GM12878 (cell line): ENCODE results near the gene MCEMP1. TPM values are rescaled to one million over a fixed set of nuclear protein-coding genes. Genes with fewer than 3 reads are reported as not detected.

Experiments used
- CREM ChIP-seq: IDR thresholded peaks from 2 replicates; pipeline ENCODE4 v1.6.1; 2014; ENCODE audit warnings: antibody characterized with exemption, low read depth
- EED ChIP-seq: sonication (generic); IDR thresholded peaks from 2 replicates; pipeline ENCODE4 v1.6.1; 2016; ENCODE audit warnings: antibody characterized with exemption, low read depth
- GATAD2B ChIP-seq: fragments of 450-650 bp; conservative IDR thresholded peaks from 2 replicates; pipeline ENCODE4 v1.6.1; 2017; ENCODE audit warnings: low read depth, mild to moderate bottlenecking, moderate library complexity
- IRF4 ChIP-seq: IDR thresholded peaks from 2 replicates; pipeline ENCODE4 v1.6.1; 2011; ENCODE audit warnings: low read depth, low read length
- MEF2A ChIP-seq: IDR thresholded peaks from 2 replicates; pipeline ENCODE4 v1.6.1; 2011; ENCODE audit warnings: low read depth, mild to moderate bottlenecking, low read length, moderate library complexity; ENCODE audit not compliant: insufficient read depth
- NBN ChIP-seq: fragments of 450-650 bp; IDR thresholded peaks from 2 replicates; pipeline ENCODE4 v1.6.1; 2016
- NFIC ChIP-seq: IDR thresholded peaks from 2 replicates; pipeline ENCODE4 v1.6.1; 2012; ENCODE audit warnings: low read depth, mild to moderate bottlenecking, inconsistent platforms, low read length, moderate library complexity
- NFXL1 ChIP-seq: fragments of 450-650 bp; IDR thresholded peaks from 2 replicates; pipeline ENCODE4 v1.6.1; 2017; ENCODE audit warnings: antibody characterized with exemption, mild to moderate bottlenecking, borderline replicate concordance
- POLR2A ChIP-seq: IDR thresholded peaks from 2 replicates; pipeline ENCODE4 v1.6.1; 2011; ENCODE audit warnings: low read depth, mild to moderate bottlenecking, low read length
- SIN3A ChIP-seq: IDR thresholded peaks from 2 replicates; pipeline ENCODE4 v1.6.1; 2012; ENCODE audit warnings: low read depth, low read length, improper control_type of control experiment
- SP1 ChIP-seq: IDR thresholded peaks from one replicate; pipeline ENCODE4 v1.6.1; 2011; ENCODE audit warnings: low read depth, low read length
- TCF12 ChIP-seq: IDR thresholded peaks from 2 replicates; pipeline ENCODE4 v1.6.1; 2011; ENCODE audit warnings: low read depth, mild to moderate bottlenecking, low read length
- TCF3 ChIP-seq: IDR thresholded peaks from 2 replicates; pipeline ENCODE4 v1.6.1; 2012; ENCODE audit warnings: low read depth, mild to moderate bottlenecking, low read length, borderline replicate concordance; ENCODE audit not compliant: insufficient read depth
- ZNF384 ChIP-seq: IDR thresholded peaks from 2 replicates; pipeline ENCODE4 v1.6.1; 2012; ENCODE audit warnings: low read depth, mild to moderate bottlenecking, low read length, improper control_type of control experiment, borderline replicate concordance
- polyA plus RNA-seq, 11 experiments: library from polyadenylated mRNA; depleted of rRNA in 4 of 11; unstranded in 6 of 11; stranded (reverse) in 5 of 11; fragments of >200 nt; fragmentation: Nextera tagmentation in 4 of 11; fragmentation: Illumina TruSeq in 1 of 11; extraction: Ambion mirVana in 4 of 11; extraction: Trizol in 1 of 11; gene quantifications; 1 replicate in 1 of 11; 2 replicates in 10 of 11; pipeline versions ENCODE4 v1.2.1 to v1.2.3, GENCODE V29; 2011 to 2016; ENCODE audit warnings: inconsistent platforms in 2 of 11, missing spikeins in 2 of 11, low read depth in 1 of 11
- total RNA-seq, 4 experiments: library from RNA; depleted of rRNA in 3 of 4; stranded (reverse); fragments of >200 nt in 3 of 4; fragmentation: Illumina TruSeq in 1 of 4; extraction: Trizol in 1 of 4; gene quantifications; 2 replicates each; pipeline versions ENCODE4 v1.2.1 to v1.2.3, GENCODE V29; 2013 to 2021
- TF ChIP-seq, protein P1 (sequence below): fragments of 150-350 bp; IDR thresholded peaks from 2 replicates; pipeline ENCODE4 v1.6.1; 2016; ENCODE audit warnings: low read depth, low read length
- TF ChIP-seq, protein P2 (sequence below): IDR thresholded peaks from 2 replicates; pipeline ENCODE4 v1.6.1; 2012; ENCODE audit warnings: improper control_type of control experiment, low read depth, low read length; ENCODE audit not compliant: insufficient replicate concordance
- TF ChIP-seq, protein P3 (sequence below): fragments of 450-650 bp; IDR thresholded peaks from 2 replicates; pipeline ENCODE4 v1.6.1; 2017; ENCODE audit warnings: borderline replicate concordance
- TF ChIP-seq, protein P4 (sequence below): fragments of 450-650 bp; IDR thresholded peaks from 2 replicates; pipeline ENCODE4 v1.6.1; 2016; ENCODE audit warnings: mild to moderate bottlenecking
- TF ChIP-seq, protein P5 (sequence below): fragments of 450-650 bp; IDR thresholded peaks from 2 replicates; pipeline ENCODE4 v1.6.1; 2017; ENCODE audit warnings: low read depth, mild to moderate bottlenecking, moderate library complexity

MCEMP1 gene
- total and polyA plus RNA-seq, 10 of the 15 experiments (the other 5 are each of a cell fraction or from before 2014, with no cell fraction given), result 0.08 to 0.55 (median 0.26) TPM; not detected in 1

DNA sequence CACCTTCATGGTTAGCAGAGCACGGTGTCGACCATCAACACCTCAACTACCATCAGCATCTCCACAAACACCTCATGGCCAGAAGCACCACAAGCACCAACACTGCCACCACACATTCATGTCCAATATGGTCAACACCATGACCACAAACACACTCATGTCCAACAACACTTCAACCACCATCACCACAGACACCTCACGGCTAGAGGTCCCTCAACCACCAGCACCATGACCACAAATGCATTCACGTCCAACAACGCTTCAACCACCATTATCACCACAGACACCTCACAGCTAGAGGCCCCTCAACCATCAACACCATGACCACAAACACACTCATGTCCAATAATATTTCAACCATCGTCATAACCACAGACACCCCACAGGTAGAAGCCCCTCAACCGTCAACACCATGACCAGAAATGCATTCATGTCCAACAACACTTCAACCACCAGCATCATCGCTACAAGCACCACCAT lies 13.9 kb downstream of the MCEMP1 start (continued):
- TF ChIP-seq TCF12, result no peak
- no peak for TF ChIP-seq TCF3
- no peak for TF ChIP-seq POLR2A
- 0 out of 2 replicates have a peak, but pooled peaks have one; percentile 9 for TF ChIP-seq MEF2A
- peak; percentile 84 for TF ChIP-seq GATAD2B
- TF ChIP-seq EED, result peak; percentile 77
- no peak for TF ChIP-seq CREM
- TF ChIP-seq, protein P1, sequence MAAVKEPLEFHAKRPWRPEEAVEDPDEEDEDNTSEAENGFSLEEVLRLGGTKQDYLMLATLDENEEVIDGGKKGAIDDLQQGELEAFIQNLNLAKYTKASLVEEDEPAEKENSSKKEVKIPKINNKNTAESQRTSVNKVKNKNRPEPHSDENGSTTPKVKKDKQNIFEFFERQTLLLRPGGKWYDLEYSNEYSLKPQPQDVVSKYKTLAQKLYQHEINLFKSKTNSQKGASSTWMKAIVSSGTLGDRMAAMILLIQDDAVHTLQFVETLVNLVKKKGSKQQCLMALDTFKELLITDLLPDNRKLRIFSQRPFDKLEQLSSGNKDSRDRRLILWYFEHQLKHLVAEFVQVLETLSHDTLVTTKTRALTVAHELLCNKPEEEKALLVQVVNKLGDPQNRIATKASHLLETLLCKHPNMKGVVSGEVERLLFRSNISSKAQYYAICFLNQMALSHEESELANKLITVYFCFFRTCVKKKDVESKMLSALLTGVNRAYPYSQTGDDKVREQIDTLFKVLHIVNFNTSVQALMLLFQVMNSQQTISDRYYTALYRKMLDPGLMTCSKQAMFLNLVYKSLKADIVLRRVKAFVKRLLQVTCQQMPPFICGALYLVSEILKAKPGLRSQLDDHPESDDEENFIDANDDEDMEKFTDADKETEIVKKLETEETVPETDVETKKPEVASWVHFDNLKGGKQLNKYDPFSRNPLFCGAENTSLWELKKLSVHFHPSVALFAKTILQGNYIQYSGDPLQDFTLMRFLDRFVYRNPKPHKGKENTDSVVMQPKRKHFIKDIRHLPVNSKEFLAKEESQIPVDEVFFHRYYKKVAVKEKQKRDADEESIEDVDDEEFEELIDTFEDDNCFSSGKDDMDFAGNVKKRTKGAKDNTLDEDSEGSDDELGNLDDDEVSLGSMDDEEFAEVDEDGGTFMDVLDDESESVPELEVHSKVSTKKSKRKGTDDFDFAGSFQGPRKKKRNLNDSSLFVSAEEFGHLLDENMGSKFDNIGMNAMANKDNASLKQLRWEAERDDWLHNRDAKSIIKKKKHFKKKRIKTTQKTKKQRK, result no peak
- peak; percentile 56; the same call in 1 of the 2 replicates for TF ChIP-seq IRF4
- TF ChIP-seq SP1, result no peak
- peak; percentile 76 for TF ChIP-seq NFIC
- no peak for TF ChIP-seq ZNF384
- TF ChIP-seq, protein P2, sequence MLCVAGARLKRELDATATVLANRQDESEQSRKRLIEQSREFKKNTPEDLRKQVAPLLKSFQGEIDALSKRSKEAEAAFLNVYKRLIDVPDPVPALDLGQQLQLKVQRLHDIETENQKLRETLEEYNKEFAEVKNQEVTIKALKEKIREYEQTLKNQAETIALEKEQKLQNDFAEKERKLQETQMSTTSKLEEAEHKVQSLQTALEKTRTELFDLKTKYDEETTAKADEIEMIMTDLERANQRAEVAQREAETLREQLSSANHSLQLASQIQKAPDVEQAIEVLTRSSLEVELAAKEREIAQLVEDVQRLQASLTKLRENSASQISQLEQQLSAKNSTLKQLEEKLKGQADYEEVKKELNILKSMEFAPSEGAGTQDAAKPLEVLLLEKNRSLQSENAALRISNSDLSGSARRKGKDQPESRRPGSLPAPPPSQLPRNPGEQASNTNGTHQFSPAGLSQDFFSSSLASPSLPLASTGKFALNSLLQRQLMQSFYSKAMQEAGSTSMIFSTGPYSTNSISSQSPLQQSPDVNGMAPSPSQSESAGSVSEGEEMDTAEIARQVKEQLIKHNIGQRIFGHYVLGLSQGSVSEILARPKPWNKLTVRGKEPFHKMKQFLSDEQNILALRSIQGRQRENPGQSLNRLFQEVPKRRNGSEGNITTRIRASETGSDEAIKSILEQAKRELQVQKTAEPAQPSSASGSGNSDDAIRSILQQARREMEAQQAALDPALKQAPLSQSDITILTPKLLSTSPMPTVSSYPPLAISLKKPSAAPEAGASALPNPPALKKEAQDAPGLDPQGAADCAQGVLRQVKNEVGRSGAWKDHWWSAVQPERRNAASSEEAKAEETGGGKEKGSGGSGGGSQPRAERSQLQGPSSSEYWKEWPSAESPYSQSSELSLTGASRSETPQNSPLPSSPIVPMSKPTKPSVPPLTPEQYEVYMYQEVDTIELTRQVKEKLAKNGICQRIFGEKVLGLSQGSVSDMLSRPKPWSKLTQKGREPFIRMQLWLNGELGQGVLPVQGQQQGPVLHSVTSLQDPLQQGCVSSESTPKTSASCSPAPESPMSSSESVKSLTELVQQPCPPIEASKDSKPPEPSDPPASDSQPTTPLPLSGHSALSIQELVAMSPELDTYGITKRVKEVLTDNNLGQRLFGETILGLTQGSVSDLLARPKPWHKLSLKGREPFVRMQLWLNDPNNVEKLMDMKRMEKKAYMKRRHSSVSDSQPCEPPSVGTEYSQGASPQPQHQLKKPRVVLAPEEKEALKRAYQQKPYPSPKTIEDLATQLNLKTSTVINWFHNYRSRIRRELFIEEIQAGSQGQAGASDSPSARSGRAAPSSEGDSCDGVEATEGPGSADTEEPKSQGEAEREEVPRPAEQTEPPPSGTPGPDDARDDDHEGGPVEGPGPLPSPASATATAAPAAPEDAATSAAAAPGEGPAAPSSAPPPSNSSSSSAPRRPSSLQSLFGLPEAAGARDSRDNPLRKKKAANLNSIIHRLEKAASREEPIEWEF, result no peak
- no peak for TF ChIP-seq NFXL1
- TF ChIP-seq, protein P3, sequence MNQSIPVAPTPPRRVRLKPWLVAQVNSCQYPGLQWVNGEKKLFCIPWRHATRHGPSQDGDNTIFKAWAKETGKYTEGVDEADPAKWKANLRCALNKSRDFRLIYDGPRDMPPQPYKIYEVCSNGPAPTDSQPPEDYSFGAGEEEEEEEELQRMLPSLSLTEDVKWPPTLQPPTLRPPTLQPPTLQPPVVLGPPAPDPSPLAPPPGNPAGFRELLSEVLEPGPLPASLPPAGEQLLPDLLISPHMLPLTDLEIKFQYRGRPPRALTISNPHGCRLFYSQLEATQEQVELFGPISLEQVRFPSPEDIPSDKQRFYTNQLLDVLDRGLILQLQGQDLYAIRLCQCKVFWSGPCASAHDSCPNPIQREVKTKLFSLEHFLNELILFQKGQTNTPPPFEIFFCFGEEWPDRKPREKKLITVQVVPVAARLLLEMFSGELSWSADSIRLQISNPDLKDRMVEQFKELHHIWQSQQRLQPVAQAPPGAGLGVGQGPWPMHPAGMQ, result peak; percentile 97
- peak; percentile 99 for TF ChIP-seq NBN
- TF ChIP-seq, protein P4, sequence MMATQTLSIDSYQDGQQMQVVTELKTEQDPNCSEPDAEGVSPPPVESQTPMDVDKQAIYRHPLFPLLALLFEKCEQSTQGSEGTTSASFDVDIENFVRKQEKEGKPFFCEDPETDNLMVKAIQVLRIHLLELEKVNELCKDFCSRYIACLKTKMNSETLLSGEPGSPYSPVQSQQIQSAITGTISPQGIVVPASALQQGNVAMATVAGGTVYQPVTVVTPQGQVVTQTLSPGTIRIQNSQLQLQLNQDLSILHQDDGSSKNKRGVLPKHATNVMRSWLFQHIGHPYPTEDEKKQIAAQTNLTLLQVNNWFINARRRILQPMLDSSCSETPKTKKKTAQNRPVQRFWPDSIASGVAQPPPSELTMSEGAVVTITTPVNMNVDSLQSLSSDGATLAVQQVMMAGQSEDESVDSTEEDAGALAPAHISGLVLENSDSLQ, result peak; percentile 14; the same call in 1 of the 2 replicates
- TF ChIP-seq, protein P5, sequence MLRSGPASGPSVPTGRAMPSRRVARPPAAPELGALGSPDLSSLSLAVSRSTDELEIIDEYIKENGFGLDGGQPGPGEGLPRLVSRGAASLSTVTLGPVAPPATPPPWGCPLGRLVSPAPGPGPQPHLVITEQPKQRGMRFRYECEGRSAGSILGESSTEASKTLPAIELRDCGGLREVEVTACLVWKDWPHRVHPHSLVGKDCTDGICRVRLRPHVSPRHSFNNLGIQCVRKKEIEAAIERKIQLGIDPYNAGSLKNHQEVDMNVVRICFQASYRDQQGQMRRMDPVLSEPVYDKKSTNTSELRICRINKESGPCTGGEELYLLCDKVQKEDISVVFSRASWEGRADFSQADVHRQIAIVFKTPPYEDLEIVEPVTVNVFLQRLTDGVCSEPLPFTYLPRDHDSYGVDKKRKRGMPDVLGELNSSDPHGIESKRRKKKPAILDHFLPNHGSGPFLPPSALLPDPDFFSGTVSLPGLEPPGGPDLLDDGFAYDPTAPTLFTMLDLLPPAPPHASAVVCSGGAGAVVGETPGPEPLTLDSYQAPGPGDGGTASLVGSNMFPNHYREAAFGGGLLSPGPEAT, result peak; percentile 77
- no peak for TF ChIP-seq SIN3A
